GM18868 (cell line): Measurements from ENCODE around the gene OVOL1.
"Not testable (repeated sequence)": the region's sequence is repeated elsewhere in the genome, so short reads cannot be mapped to it uniquely, and the experiment has no call there.

Experiments
- ATAC-seq: cut with Tn5 transposase; IDR thresholded peaks from one replicate; pipeline ENCODE4 v1.9.1; 2021; ENCODE audit warnings: mild to moderate bottlenecking, moderate library complexity; ENCODE audit not compliant: unreplicated experiment

The OVOL1 gene

GRCh38 chr11:65786786-65787636 lies at the start of gene OVOL1:
Gene OVOL1 (plus strand): TSS chr11:65787063. CDS start chr11:65787374, 311 bp downstream.
- ATAC-seq = no peak

GRCh38 chr11:65739022-65739421 lies 47.8 kb upstream of the OVOL1 start:
- no peak for ATAC-seq

- ATAC-seq = no peak
These were observed 45.7 kb upstream of the OVOL1 start for GRCh38 chr11:65741185-65741584.

GRCh38 chr11:65742353-65742752 lies 44.5 kb upstream of the OVOL1 start:
- ATAC-seq = no peak

GRCh38 chr11:65743681-65744025 lies 43.2 kb upstream of the OVOL1 start:
- no peak for ATAC-seq

GRCh38 chr11:65744026-65744698 lies 42.7 kb upstream of the OVOL1 start:
- ATAC-seq = no peak

- no peak for ATAC-seq
These were observed 42.2 kb upstream of the OVOL1 start for GRCh38 chr11:65744699-65745042.

GRCh38 chr11:65745049-65745448 lies 41.8 kb upstream of the OVOL1 start:
- ATAC-seq = no peak

- ATAC-seq = not testable (repeated sequence)
These were observed 24.7 kb upstream of the OVOL1 start for GRCh38 chr11:65762169-65762568.

GRCh38 chr11:65762816-65763215 lies 24.0 kb upstream of the OVOL1 start:
- ATAC-seq = not testable (repeated sequence)

GRCh38 chr11:65764434-65764833 lies 22.4 kb upstream of the OVOL1 start:
- ATAC-seq = no peak

- ATAC-seq = no peak
These were observed 20.3 kb upstream of the OVOL1 start for GRCh38 chr11:65766535-65766934.

- no peak for ATAC-seq
These were observed 19.5 kb upstream of the OVOL1 start for GRCh38 chr11:65767406-65767805.

GRCh38 chr11:65767806-65768205 lies 19.1 kb upstream of the OVOL1 start:
- not testable (repeated sequence) for ATAC-seq

GRCh38 chr11:65770951-65771567 lies 15.8 kb upstream of the OVOL1 start:
- ATAC-seq = no peak

GRCh38 chr11:65771589-65772112 lies 15.2 kb upstream of the OVOL1 start:
- no peak for ATAC-seq

- ATAC-seq = no peak
These were observed 13.0 kb upstream of the OVOL1 start for GRCh38 chr11:65773784-65774411.

GRCh38 chr11:65774525-65775306 lies 12.1 kb upstream of the OVOL1 start:
- ATAC-seq = no peak

- no peak for ATAC-seq
These were observed 10.7 kb upstream of the OVOL1 start for GRCh38 chr11:65776196-65776595.

- no peak for ATAC-seq
These were observed 10.1 kb upstream of the OVOL1 start for GRCh38 chr11:65776710-65777141.
